SK-N-SH (cell line): ENCODE results near the gene PROSER2.

ENCODE experiments used
- CTCF ChIP-seq: fragments of 200-600 bp; sonication (generic); IDR thresholded peaks from 2 replicates; pipeline ENCODE4 v1.6.1; 2017; ENCODE audit warnings: antibody characterized with exemption, mild to moderate bottlenecking, moderate library complexity
- ELF1 ChIP-seq: IDR thresholded peaks from 2 replicates; pipeline ENCODE4 v1.4.0; 2012
- EP300 ChIP-seq, 2 experiments: IDR thresholded peaks; 2 replicates each; pipeline versions ENCODE4 v1.4.0 to v1.6.1; 2012; ENCODE audit warnings: borderline replicate concordance in 1 of 2, low read depth in 1 of 2, low read length in 1 of 2
- MAX ChIP-seq: IDR thresholded peaks from 2 replicates; pipeline ENCODE4 v1.4.0; 2012; ENCODE audit warnings: low read depth
- SIN3A ChIP-seq: IDR thresholded peaks from 2 replicates; pipeline ENCODE4 v1.6.1; 2012; ENCODE audit warnings: low read depth, mild to moderate bottlenecking, low read length, moderate library complexity, borderline replicate concordance

GRCh38 chr10:11877591-11877905 lies 54.4 kb downstream of the PROSER2 start:
- no peak for TF ChIP-seq CTCF
- no peak for TF ChIP-seq MAX
- TF ChIP-seq ELF1, result no peak
- TF ChIP-seq SIN3A, result no peak
- TF ChIP-seq EP300 (IDR thresholded peaks at IDR 0.05; ENCODE audit: borderline replicate concordance in 1 of 2, low read depth in 1 of 2, low read length in 1 of 2), result no peak
